ENCODE results near the gene SLC43A2.

- no peak for TF ChIP-seq CTCF (IDR thresholded peaks at IDR 0.05)
- TF ChIP-seq REST (IDR thresholded peaks at IDR 0.05) = no peak
- no peak for TF ChIP-seq RNF2 (IDR thresholded peaks at IDR 0.05; ENCODE audit: borderline replicate concordance, low read depth)
- no peak for TF ChIP-seq POLR2AphosphoS2 (conservative IDR thresholded peaks at IDR 0.05; ENCODE audit: low read length)
- TF ChIP-seq KDM1A (IDR thresholded peaks at IDR 0.05; ENCODE audit: low read depth) = no peak
Observed at GRCh38 chr17:1645207-1646171, 16.9 kb upstream of the SLC43A2 start, which contains the start of gene SCARF1.
